ENCODE measurements around the gene GRAMD1C. TPM values are rescaled to one million over a fixed set of nuclear protein-coding genes. Genes with fewer than 3 reads are reported as not detected.
A peak's percentile ranks its signal among the peaks of the same experiment; 100 is the strongest.

The GRAMD1C gene
- total and polyA plus RNA-seq, 2 donors: 0.76 to 8.6 TPM

DNA sequence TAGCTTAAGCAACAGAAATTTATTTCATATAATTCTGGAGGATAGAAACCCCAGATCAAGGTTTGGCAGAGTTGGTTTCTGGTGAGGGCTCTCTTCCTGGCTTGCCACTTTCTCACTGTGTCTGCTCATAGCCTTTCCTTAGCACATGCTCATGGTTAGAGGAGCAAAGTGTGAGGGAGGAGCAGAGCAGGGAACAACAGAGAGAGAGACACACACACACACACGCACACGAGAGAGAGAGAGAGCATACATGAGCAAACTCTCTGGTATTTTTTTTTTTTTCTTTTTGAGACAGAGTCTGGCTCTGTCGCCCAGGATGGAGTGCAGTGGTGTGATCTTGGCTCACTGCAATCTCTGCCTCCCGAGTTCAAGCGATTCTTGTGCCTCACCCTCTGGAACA is 72.4 kb downstream of the GRAMD1C start:
- no peaks in the 10 kb centered on the region for H3K27me3 ChIP-seq (ENCODE audit: control insufficient read depth in 2 of 2, insufficient read depth in 1 of 2, low read length in 1 of 2)
- no peak overlapping the region for H3K27ac ChIP-seq (ENCODE audit: low read depth in 1 of 2, low read length in 1 of 2)
- no peak for DNase-seq (ENCODE audit: low read depth in 6 of 9, low spot score in 9 of 9)
- H3K4me3 ChIP-seq (ENCODE audit: low read length in 2 of 2): no peak overlapping the region
- H3K9me3 ChIP-seq (ENCODE audit: control insufficient read depth in 2 of 2, insufficient read depth in 1 of 2, low read length in 1 of 2): no peaks in the 10 kb centered on the region
- 80% methylated on average over 5 of the region's 5 CpGs for WGBS
- no peaks in the 10 kb centered on the region for H3K4me1 ChIP-seq (ENCODE audit: control insufficient read depth in 2 of 2, insufficient read depth in 2 of 2, low read length in 2 of 2)
- no peaks in the 10 kb centered on the region for H3K36me3 ChIP-seq (ENCODE audit: control insufficient read depth in 2 of 2, insufficient read depth in 2 of 2, low read length in 1 of 2)

DNA sequence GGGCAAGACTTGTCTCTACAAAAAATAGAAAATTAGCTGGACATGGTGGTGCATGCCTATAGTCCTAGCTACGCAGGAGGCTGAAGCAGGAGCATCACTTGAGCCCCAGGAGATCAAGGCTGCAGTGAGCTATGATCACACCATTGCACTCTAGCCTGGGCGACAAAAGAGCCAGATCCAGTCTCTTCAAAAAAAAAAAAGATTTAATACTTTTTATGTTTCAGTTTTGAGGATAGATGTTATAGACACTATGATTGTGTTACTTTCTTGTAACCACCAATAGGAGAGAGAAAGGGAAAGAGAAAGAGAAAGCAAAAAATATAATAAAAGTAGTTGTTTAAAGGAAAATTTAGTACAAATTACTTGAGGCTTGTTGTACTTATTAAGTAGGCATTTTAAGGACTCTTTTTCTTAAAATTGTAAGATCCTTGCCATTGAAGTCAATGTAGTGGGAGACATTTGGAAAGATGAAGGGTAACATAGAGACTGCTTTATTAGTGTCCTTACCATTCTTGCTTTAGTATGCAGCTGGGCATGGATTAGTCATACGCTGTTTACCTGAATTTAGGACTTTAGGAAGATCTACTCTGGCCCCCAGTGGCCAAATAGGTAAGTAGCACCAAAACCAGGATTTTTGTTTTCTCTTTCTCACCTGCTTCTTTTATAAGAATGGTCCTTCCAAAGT is 74.1 kb downstream of the GRAMD1C start:
- no peaks in the 10 kb centered on the region for H3K27me3 ChIP-seq (ENCODE audit: control insufficient read depth in 2 of 2, insufficient read depth in 1 of 2, low read length in 1 of 2)
- peak in 7 of 9 donors; percentile 7 to 53 (median 13) for DNase-seq (ENCODE audit: low read depth in 6 of 9, low spot score in 9 of 9)

DNA sequence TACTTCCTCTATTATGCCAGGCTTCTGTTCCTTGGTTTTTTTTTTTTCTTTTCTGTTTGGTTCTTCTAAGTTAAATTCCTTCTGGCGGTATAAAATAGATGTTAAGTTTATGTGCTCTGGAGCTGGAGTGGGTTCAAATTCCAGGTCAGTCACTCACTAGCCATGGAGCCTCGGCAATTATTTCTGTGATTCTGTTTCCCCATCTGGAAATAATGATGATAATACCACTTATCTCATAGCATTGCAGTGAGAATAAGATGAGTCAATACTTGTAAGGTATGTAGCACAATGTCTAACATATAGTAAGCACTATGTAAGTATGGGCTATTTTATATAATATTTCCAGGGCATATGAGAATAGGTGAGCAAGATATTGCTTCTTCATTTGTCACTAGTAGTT is 76.1 kb downstream of the GRAMD1C start:
- Histone ChIP-seq H3K4me1 (ENCODE audit: control insufficient read depth in 2 of 2, insufficient read depth in 2 of 2, low read length in 2 of 2) (no peaks in the 10 kb centered on the region), H3K36me3 (ENCODE audit: control insufficient read depth in 2 of 2, insufficient read depth in 2 of 2, low read length in 1 of 2) (no peaks in the 10 kb centered on the region), H3K27me3 (ENCODE audit: control insufficient read depth in 2 of 2, insufficient read depth in 1 of 2, low read length in 1 of 2) (no peaks in the 10 kb centered on the region), H3K27ac (ENCODE audit: low read depth in 1 of 2, low read length in 1 of 2) (no peak overlapping the region), H3K4me3 (ENCODE audit: low read length in 2 of 2) (no peak overlapping the region), H3K9me3 (ENCODE audit: control insufficient read depth in 2 of 2, insufficient read depth in 1 of 2, low read length in 1 of 2) (no peaks in the 10 kb centered on the region)
- no peak for DNase-seq (ENCODE audit: low read depth in 6 of 9, low spot score in 9 of 9)
- 74% methylated on average over 2 of the region's 2 CpGs for WGBS

More for the DNA sequence above, 74.1 kb downstream of the GRAMD1C start:
- H3K36me3 ChIP-seq (ENCODE audit: control insufficient read depth in 2 of 2, insufficient read depth in 2 of 2, low read length in 1 of 2): no peaks in the 10 kb centered on the region
- 65% methylated on average over 3 of the region's 3 CpGs for WGBS
- no peak overlapping the region for H3K27ac ChIP-seq (ENCODE audit: low read depth in 1 of 2, low read length in 1 of 2)
- no peaks in the 10 kb centered on the region for H3K9me3 ChIP-seq (ENCODE audit: control insufficient read depth in 2 of 2, insufficient read depth in 1 of 2, low read length in 1 of 2)
- no peak overlapping the region for H3K4me3 ChIP-seq (ENCODE audit: low read length in 2 of 2)
- no peaks in the 10 kb centered on the region for H3K4me1 ChIP-seq (ENCODE audit: control insufficient read depth in 2 of 2, insufficient read depth in 2 of 2, low read length in 2 of 2)

GRCh38 chr3:113927556-113927955 is 89.0 kb downstream of the GRAMD1C start:
- DNase-seq (ENCODE audit: low read depth in 6 of 9, low spot score in 9 of 9): no peak

GRCh38 chr3:113946831-113947230 is 108.2 kb downstream of the GRAMD1C start:
- DNase-seq (ENCODE audit: low read depth in 6 of 9, low spot score in 9 of 9): no peak
- 90% methylated on average over 7 of the region's 7 CpGs for WGBS
- H3K27me3 ChIP-seq (ENCODE audit: control insufficient read depth in 2 of 2, insufficient read depth in 1 of 2, low read length in 1 of 2): peaks cover 0 to 24% of the 10 kb centered on the region in 2 donors
- no peaks in the 10 kb centered on the region for H3K36me3 ChIP-seq (ENCODE audit: control insufficient read depth in 2 of 2, insufficient read depth in 2 of 2, low read length in 1 of 2)
- H3K9me3 ChIP-seq (ENCODE audit: control insufficient read depth in 2 of 2, insufficient read depth in 1 of 2, low read length in 1 of 2): peaks cover 0 to 3% of the 10 kb centered on the region in 2 donors
- H3K27ac ChIP-seq (ENCODE audit: low read depth in 1 of 2, low read length in 1 of 2): no peak overlapping the region
- H3K4me3 ChIP-seq (ENCODE audit: low read length in 2 of 2): no peak overlapping the region
- H3K4me1 ChIP-seq (ENCODE audit: control insufficient read depth in 2 of 2, insufficient read depth in 2 of 2, low read length in 2 of 2): peaks cover 3 to 10% of the 10 kb centered on the region in 2 donors

More at GRCh38 chr3:113927556-113927955, 89.0 kb downstream of the GRAMD1C start:
- Histone ChIP-seq H3K27me3 (ENCODE audit: control insufficient read depth in 2 of 2, insufficient read depth in 1 of 2, low read length in 1 of 2) (no peaks in the 10 kb centered on the region), H3K4me1 (ENCODE audit: control insufficient read depth in 2 of 2, insufficient read depth in 2 of 2, low read length in 2 of 2) (no peaks in the 10 kb centered on the region), H3K9me3 (ENCODE audit: control insufficient read depth in 2 of 2, insufficient read depth in 1 of 2, low read length in 1 of 2) (peaks cover 0 to 3% of the 10 kb centered on the region in 2 donors), H3K27ac (ENCODE audit: low read depth in 1 of 2, low read length in 1 of 2) (no peak overlapping the region), H3K4me3 (ENCODE audit: low read length in 2 of 2) (no peak overlapping the region), H3K36me3 (ENCODE audit: control insufficient read depth in 2 of 2, insufficient read depth in 2 of 2, low read length in 1 of 2) (no peaks in the 10 kb centered on the region)
- WGBS: 31% methylated on average over 5 of the region's 5 CpGs

DNA sequence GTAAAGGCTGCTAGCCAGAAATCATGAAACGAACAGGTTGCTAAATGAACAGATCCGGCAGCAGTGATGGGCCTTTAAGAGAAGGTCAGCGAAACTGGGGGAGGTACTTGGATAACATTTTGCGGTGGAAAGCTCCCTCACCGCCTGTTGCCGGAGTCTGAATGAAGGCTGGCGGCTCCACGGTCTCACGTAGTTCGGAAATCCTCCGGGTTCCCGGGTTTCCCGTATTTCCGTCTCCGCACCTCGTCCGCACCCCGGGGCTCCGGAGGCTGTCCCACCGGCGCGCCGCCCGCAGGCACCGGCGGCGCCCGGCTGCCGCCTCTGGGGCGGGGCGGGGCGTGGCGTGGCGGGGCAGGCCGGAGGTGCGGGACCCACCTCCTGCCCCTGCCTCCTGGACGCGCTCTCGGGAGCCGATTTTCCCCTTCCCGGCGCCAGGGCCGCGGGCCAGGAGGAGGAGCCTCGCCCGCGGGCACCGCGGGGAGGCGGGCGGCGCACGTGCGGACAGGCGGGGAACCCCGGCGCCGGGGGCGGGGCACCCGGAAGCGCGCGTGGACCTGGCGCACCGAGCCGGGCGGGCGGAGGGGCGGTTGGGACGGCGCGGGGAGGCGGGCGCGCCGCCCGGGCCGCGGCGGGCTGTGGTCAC is 108.9 kb downstream of the GRAMD1C start, which contains the start of gene ZDHHC23:
Gene ZDHHC23, plus strand, starts transcription at position 642 of the 643 bp plus-strand sequence. CDS start 790 bp downstream, outside the sequence.
- WGBS: under 1% methylated on average over 80 of the region's 80 CpGs
- peak in 7 of 9 donors; percentile 22 to 63 (median 41) for DNase-seq (ENCODE audit: low read depth in 6 of 9, low spot score in 9 of 9)
- Histone ChIP-seq H3K4me1 (ENCODE audit: control insufficient read depth in 2 of 2, insufficient read depth in 2 of 2, low read length in 2 of 2) (peaks cover 3 to 10% of the 10 kb centered on the region in 2 donors), H3K9me3 (ENCODE audit: control insufficient read depth in 2 of 2, insufficient read depth in 1 of 2, low read length in 1 of 2) (peaks cover 0 to 3% of the 10 kb centered on the region in 2 donors), H3K4me3 (ENCODE audit: low read length in 2 of 2) (peak within 1 kb of the TSS; percentile 58 to 72), H3K36me3 (ENCODE audit: control insufficient read depth in 2 of 2, insufficient read depth in 2 of 2, low read length in 1 of 2) (no peaks in the 10 kb centered on the region), H3K27me3 (ENCODE audit: control insufficient read depth in 2 of 2, insufficient read depth in 1 of 2, low read length in 1 of 2) (peaks cover 0 to 24% of the 10 kb centered on the region in 2 donors), H3K27ac (ENCODE audit: low read depth in 1 of 2, low read length in 1 of 2) (no peak within 1 kb of the TSS)

- peak in 4 of 9 donors; percentile 7 to 26 (median 13) for DNase-seq (ENCODE audit: low read depth in 6 of 9, low spot score in 9 of 9)
- Histone ChIP-seq H3K4me3 (ENCODE audit: low read length in 2 of 2) (peak overlapping the region; percentile 58 to 72), H3K4me1 (ENCODE audit: control insufficient read depth in 2 of 2, insufficient read depth in 2 of 2, low read length in 2 of 2) (peaks cover 3 to 10% of the 10 kb centered on the region in 2 donors), H3K27ac (ENCODE audit: low read depth in 1 of 2, low read length in 1 of 2) (no peak overlapping the region), H3K36me3 (ENCODE audit: control insufficient read depth in 2 of 2, insufficient read depth in 2 of 2, low read length in 1 of 2) (no peaks in the 10 kb centered on the region), H3K9me3 (ENCODE audit: control insufficient read depth in 2 of 2, insufficient read depth in 1 of 2, low read length in 1 of 2) (peaks cover 0 to 3% of the 10 kb centered on the region in 2 donors), H3K27me3 (ENCODE audit: control insufficient read depth in 2 of 2, insufficient read depth in 1 of 2, low read length in 1 of 2) (peaks cover 0 to 24% of the 10 kb centered on the region in 2 donors)
- WGBS: 5% methylated on average over 65 of the region's 65 CpGs
Observed at GRCh38 chr3:113948015-113948917, 109.7 kb downstream of the GRAMD1C start.

GRCh38 chr3:113952921-113953320 is 114.3 kb downstream of the GRAMD1C start:
- Histone ChIP-seq H3K36me3 (ENCODE audit: control insufficient read depth in 2 of 2, insufficient read depth in 2 of 2, low read length in 1 of 2) (peaks cover 0 to 2% of the 10 kb centered on the region in 2 donors), H3K27ac (ENCODE audit: low read depth in 1 of 2, low read length in 1 of 2) (no peak overlapping the region), H3K9me3 (ENCODE audit: control insufficient read depth in 2 of 2, insufficient read depth in 1 of 2, low read length in 1 of 2) (peaks cover 0 to 3% of the 10 kb centered on the region in 2 donors), H3K27me3 (ENCODE audit: control insufficient read depth in 2 of 2, insufficient read depth in 1 of 2, low read length in 1 of 2) (peaks cover 0 to 14% of the 10 kb centered on the region in 2 donors), H3K4me3 (ENCODE audit: low read length in 2 of 2) (no peak overlapping the region), H3K4me1 (ENCODE audit: control insufficient read depth in 2 of 2, insufficient read depth in 2 of 2, low read length in 2 of 2) (peaks cover 4 to 15% of the 10 kb centered on the region in 2 donors)
- no peak for DNase-seq (ENCODE audit: low read depth in 6 of 9, low spot score in 9 of 9)
